H9 (cell line): ENCODE results near the gene GMPPB. TPM values are rescaled to one million over a fixed set of nuclear protein-coding genes. Genes with fewer than 3 reads are reported as not detected.

Source experiments
- DNase-seq: peaks from one replicate; pipeline ENCODE4 v3.0.0-alpha.2; 2017
- H2AFZ ChIP-seq: one replicate; pipeline ENCODE4 v1.6.1; 2013; ENCODE audit warnings: mild to moderate bottlenecking, low read length, control low read depth, moderate library complexity
- H2AK5ac ChIP-seq: 2 replicates; pipeline ENCODE4 v1.6.1; 2013; ENCODE audit warnings: low read length, control low read depth, mixed read lengths; ENCODE audit not compliant: insufficient read length
- H2BK120ac ChIP-seq: one replicate; pipeline ENCODE4 v1.6.1; 2013; ENCODE audit warnings: low read depth, mild to moderate bottlenecking, low read length, control low read depth, inconsistent platforms; ENCODE audit not compliant: poor library complexity, severe bottlenecking
- H2BK12ac ChIP-seq: 2 replicates; pipeline ENCODE4 v1.6.1; 2013; ENCODE audit warnings: low read length, control low read depth, mixed read lengths, low read depth; ENCODE audit not compliant: insufficient read length
- H2BK15ac ChIP-seq: 2 replicates; pipeline ENCODE4 v1.6.1; 2013; ENCODE audit warnings: low read depth, low read length, control low read depth
- H2BK20ac ChIP-seq: one replicate; pipeline ENCODE4 v1.6.1; 2013; ENCODE audit warnings: low read depth, mild to moderate bottlenecking, low read length, control low read depth, inconsistent platforms; ENCODE audit not compliant: poor library complexity, severe bottlenecking
- H2BK5ac ChIP-seq: 2 replicates; pipeline ENCODE4 v1.6.1; 2013; ENCODE audit warnings: low read length, control low read depth, mixed read lengths; ENCODE audit not compliant: insufficient read length
- H3K14ac ChIP-seq: 2 replicates; pipeline ENCODE4 v1.6.1; 2013; ENCODE audit warnings: low read length, control low read depth; ENCODE audit not compliant: insufficient read depth
- H3K18ac ChIP-seq: 2 replicates; pipeline ENCODE4 v1.6.1; 2013; ENCODE audit warnings: low read depth, mild to moderate bottlenecking, mixed read lengths, low read length, control low read depth; ENCODE audit not compliant: insufficient read length
- H3K23ac ChIP-seq: 2 replicates; pipeline ENCODE4 v1.6.1; 2013; ENCODE audit warnings: low read length, control low read depth, mixed read lengths, low read depth; ENCODE audit not compliant: insufficient read length
- H3K23me2 ChIP-seq: 2 replicates; pipeline ENCODE4 v1.6.1; 2013; ENCODE audit warnings: low read depth, mild to moderate bottlenecking, mixed read lengths, low read length, control low read depth; ENCODE audit not compliant: insufficient read length, poor library complexity, severe bottlenecking
- H3K27ac ChIP-seq: 2 replicates; pipeline ENCODE4 v1.5.1; 2013; ENCODE audit warnings: low read length, control low read depth, mixed read lengths, low read depth; ENCODE audit not compliant: insufficient read length
- H3K27me3 ChIP-seq: 2 replicates; pipeline ENCODE4 v1.6.1; 2013; ENCODE audit warnings: low read length, control low read depth, inconsistent platforms; ENCODE audit not compliant: insufficient read depth
- H3K4ac ChIP-seq: 2 replicates; pipeline ENCODE4 v1.6.1; 2013; ENCODE audit warnings: low read depth, mild to moderate bottlenecking, control low read depth, inconsistent platforms, low read length, moderate library complexity
- H3K4me1 ChIP-seq: 2 replicates; pipeline ENCODE4 v1.6.1; 2013; ENCODE audit warnings: low read length, control low read depth, inconsistent platforms; ENCODE audit not compliant: insufficient read depth
- H3K4me2 ChIP-seq: 2 replicates; pipeline ENCODE4 v1.6.1; 2013; ENCODE audit warnings: low read length, control low read depth, mixed read lengths; ENCODE audit not compliant: insufficient read length, insufficient read depth
- H3K56ac ChIP-seq: 2 replicates; pipeline ENCODE4 v1.6.1; 2013; ENCODE audit warnings: low read depth, mild to moderate bottlenecking, mixed read lengths, low read length, control low read depth; ENCODE audit not compliant: insufficient read length
- H3K79me1 ChIP-seq: 2 replicates; pipeline ENCODE4 v1.6.1; 2013; ENCODE audit warnings: low read depth, mild to moderate bottlenecking, moderate library complexity, low read length, control low read depth, inconsistent platforms; ENCODE audit not compliant: insufficient read depth, poor library complexity, severe bottlenecking
- H3K79me2 ChIP-seq: 2 replicates; pipeline ENCODE4 v1.6.1; 2013; ENCODE audit warnings: low read length, control low read depth, inconsistent platforms; ENCODE audit not compliant: insufficient read depth
- H3K9ac ChIP-seq: 2 replicates; pipeline ENCODE4 v1.6.1; 2013; ENCODE audit warnings: low read length, control low read depth, mixed read lengths; ENCODE audit not compliant: insufficient read length; ENCODE audit errors: extremely low read depth
- H3K9me3 ChIP-seq: one replicate; pipeline ENCODE4 v1.6.1; 2013; ENCODE audit warnings: low read depth, low read length, inconsistent platforms; ENCODE audit not compliant: control insufficient read depth
- H3T11ph ChIP-seq: one replicate; pipeline ENCODE4 v1.6.1; 2013; ENCODE audit warnings: mild to moderate bottlenecking, low read length, control low read depth, inconsistent platforms
- H4K20me1 ChIP-seq: one replicate; pipeline ENCODE4 v1.6.1; 2013; ENCODE audit not compliant: control insufficient read depth, insufficient read length, insufficient read depth
- H4K5ac ChIP-seq: 2 replicates; pipeline ENCODE4 v1.6.1; 2013; ENCODE audit warnings: low read depth, mild to moderate bottlenecking, mixed read lengths, low read length, control low read depth; ENCODE audit not compliant: insufficient read length
- H4K8ac ChIP-seq: replicated peaks from 2 replicates; pipeline ENCODE4 v1.6.1; 2013; ENCODE audit warnings: low read length, control low read depth, mixed read lengths, low read depth; ENCODE audit not compliant: insufficient read length
- H4K91ac ChIP-seq: 2 replicates; pipeline ENCODE4 v1.6.1; 2013; ENCODE audit warnings: low read depth, mild to moderate bottlenecking, moderate library complexity, mixed read lengths, low read length, control low read depth; ENCODE audit not compliant: insufficient read length
- H3K27ac Mint-ChIP-seq, 3 experiments: 2 replicates in 2 of 3; 3 replicates in 1 of 3; pipeline ENCODE4 v1.8.0; 2020 to 2021; ENCODE audit warnings: mixed read lengths in 3 of 3, mild to moderate bottlenecking in 1 of 3, moderate library complexity in 1 of 3
- H3K27me3 Mint-ChIP-seq: 2 replicates; pipeline ENCODE4 v1.8.0; 2021; ENCODE audit warnings: low read depth, mild to moderate bottlenecking, moderate library complexity, mixed read lengths
- H3K36me3 Mint-ChIP-seq, 3 experiments: 2 replicates in 2 of 3; 3 replicates in 1 of 3; pipeline ENCODE4 v1.8.0; 2020 to 2021; ENCODE audit warnings: low read depth in 3 of 3, mixed read lengths in 3 of 3; ENCODE audit not compliant: insufficient read depth in 1 of 3
- H3K4me1 Mint-ChIP-seq, 2 experiments: 2 replicates each; pipeline ENCODE4 v1.8.0; 2020; ENCODE audit warnings: mixed read lengths in 2 of 2
- H3K4me3 Mint-ChIP-seq, 2 experiments: 2 replicates in 1 of 2; 3 replicates in 1 of 2; pipeline ENCODE4 v1.8.0; 2020 to 2021; ENCODE audit warnings: mild to moderate bottlenecking in 2 of 2, mixed read lengths in 2 of 2, moderate library complexity in 1 of 2
- H3K9me3 Mint-ChIP-seq, 2 experiments: 2 replicates in 1 of 2; 3 replicates in 1 of 2; pipeline ENCODE4 v1.8.0; 2020; ENCODE audit warnings: mild to moderate bottlenecking in 2 of 2, mixed read lengths in 2 of 2, moderate library complexity in 1 of 2
- WGBS: extraction: QIAGEN DNeasy Blood & Tissue Kit; methylation state at CpG from one replicate; pipeline ENCODE4 v1.1.7; 2013; ENCODE audit warnings: missing lambda C conversion rate, low lambda C conversion rate, mixed read lengths; ENCODE audit not compliant: insufficient read length; ENCODE audit errors: extremely low coverage; 5-methylcytosine and 5-hydroxymethylcytosine counted together
- total RNA-seq: library from RNA; stranded (reverse); gene quantifications from 2 replicates; pipeline ENCODE4 v1.2.1, GENCODE V29; 2021
- TF ChIP-seq, protein P1 (sequence below): fragments of 200-600 bp; sonication (generic); conservative IDR thresholded peaks from 3 replicates; pipeline ENCODE4 v1.8.0; 2021; ENCODE audit warnings: antibody characterized with exemption, mild to moderate bottlenecking

Gene GMPPB
- total RNA-seq, 1 experiment from 2014 or later = 31.1 TPM

DNA sequence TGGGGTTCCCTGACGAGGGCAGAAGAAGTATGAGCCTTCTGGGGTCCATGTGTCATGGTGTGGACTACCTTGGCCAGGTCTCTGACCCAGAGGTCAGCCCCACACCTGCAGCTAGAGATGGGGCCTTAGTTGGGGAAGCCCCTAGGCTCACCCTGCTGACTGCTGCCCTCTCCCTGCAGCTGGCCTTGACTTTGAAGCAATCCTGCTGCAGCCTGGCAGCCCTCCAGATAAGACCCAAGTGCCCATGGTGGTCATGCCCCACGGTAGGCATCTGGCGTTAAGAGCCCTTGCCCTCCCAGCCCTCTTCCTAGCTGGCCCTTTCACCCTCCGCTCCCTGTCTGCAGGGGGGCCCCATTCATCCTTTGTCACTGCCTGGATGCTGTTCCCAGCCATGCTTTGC, 42.2 kb downstream of the GMPPB start:
- no peak overlapping the region for H3K27ac ChIP-seq
- no peak for DNase-seq
- H3K9me3 ChIP-seq = no peaks in the 10 kb centered on the region
- H3K79me2 ChIP-seq = no peaks in the 10 kb centered on the region
- no peak overlapping the region for H4K91ac ChIP-seq
- no peak overlapping the region for H3K14ac ChIP-seq
- no peak overlapping the region for H3K23ac ChIP-seq
- H4K20me1 ChIP-seq = no peaks in the 10 kb centered on the region
- H2BK5ac ChIP-seq = no peak overlapping the region
- H2AFZ ChIP-seq = no peak overlapping the region
- TF ChIP-seq, protein P1, sequence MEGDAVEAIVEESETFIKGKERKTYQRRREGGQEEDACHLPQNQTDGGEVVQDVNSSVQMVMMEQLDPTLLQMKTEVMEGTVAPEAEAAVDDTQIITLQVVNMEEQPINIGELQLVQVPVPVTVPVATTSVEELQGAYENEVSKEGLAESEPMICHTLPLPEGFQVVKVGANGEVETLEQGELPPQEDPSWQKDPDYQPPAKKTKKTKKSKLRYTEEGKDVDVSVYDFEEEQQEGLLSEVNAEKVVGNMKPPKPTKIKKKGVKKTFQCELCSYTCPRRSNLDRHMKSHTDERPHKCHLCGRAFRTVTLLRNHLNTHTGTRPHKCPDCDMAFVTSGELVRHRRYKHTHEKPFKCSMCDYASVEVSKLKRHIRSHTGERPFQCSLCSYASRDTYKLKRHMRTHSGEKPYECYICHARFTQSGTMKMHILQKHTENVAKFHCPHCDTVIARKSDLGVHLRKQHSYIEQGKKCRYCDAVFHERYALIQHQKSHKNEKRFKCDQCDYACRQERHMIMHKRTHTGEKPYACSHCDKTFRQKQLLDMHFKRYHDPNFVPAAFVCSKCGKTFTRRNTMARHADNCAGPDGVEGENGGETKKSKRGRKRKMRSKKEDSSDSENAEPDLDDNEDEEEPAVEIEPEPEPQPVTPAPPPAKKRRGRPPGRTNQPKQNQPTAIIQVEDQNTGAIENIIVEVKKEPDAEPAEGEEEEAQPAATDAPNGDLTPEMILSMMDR = no peak
- H3T11ph ChIP-seq = no peak overlapping the region
- no peaks in the 10 kb centered on the region for H3K79me1 ChIP-seq
- Mint-ChIP-seq H3K4me3 (no peak overlapping the region), H3K36me3 (peaks cover 30 to 69% (median 63%) of the 10 kb centered on the region in 3 experiments; a peak in 6 of 7 replicates), H3K9me3 (no peaks in the 10 kb centered on the region), H3K4me1 (peaks cover 4% of the 10 kb centered on the region in 2 experiments), H3K27ac (no peak overlapping the region), H3K27me3 (no peaks in the 10 kb centered on the region)
- H3K18ac ChIP-seq = no peak overlapping the region
- no CpG with 5 or more reads among the region's 4 CpGs for WGBS
- no peaks in the 10 kb centered on the region for H3K27me3 ChIP-seq
- no peak overlapping the region for H2BK20ac ChIP-seq
- no peak overlapping the region for H4K8ac ChIP-seq
- H3K23me2 ChIP-seq = no peaks in the 10 kb centered on the region
- H3K4me1 ChIP-seq = no peaks in the 10 kb centered on the region
- H2BK12ac ChIP-seq = no peak overlapping the region
- no peak overlapping the region for H3K56ac ChIP-seq
- no peak overlapping the region for H3K4ac ChIP-seq
- no peak overlapping the region for H2BK120ac ChIP-seq
- no peak overlapping the region for H3K9ac ChIP-seq
- no peak overlapping the region for H4K5ac ChIP-seq
- H3K4me2 ChIP-seq = no peak overlapping the region
- no peak overlapping the region for H2BK15ac ChIP-seq
- no peak overlapping the region for H2AK5ac ChIP-seq
